KG1 (cell line): ENCODE data around the gene CIZ1.
A peak's percentile ranks its signal among the peaks of the same experiment; 100 is the strongest.
"Not testable (repeated sequence)": the region's sequence is repeated elsewhere in the genome, so short reads cannot be mapped to it uniquely, and the experiment has no call there.

Source experiments
- DNase-seq: peaks from one replicate; lab custom pipeline; 2025; lab: John Stamatoyannopoulos, UW

Gene CIZ1

GRCh38 chr9:128191406-128192046, at the start of gene CIZ1:
TSS of gene CIZ1 (minus strand) at chr9:128191572. CDS start at chr9:128190857, 715 bp downstream.
- peak; percentile 70 for DNase-seq

- no peak for DNase-seq
Measured at GRCh38 chr9:128233817-128234406, 42.5 kb upstream of the CIZ1 start.

- no peak for DNase-seq
Measured at GRCh38 chr9:128232528-128233428, 41.4 kb upstream of the CIZ1 start.

GRCh38 chr9:128231638-128232527, 40.5 kb upstream of the CIZ1 start:
- no peak for DNase-seq

- DNase-seq = not testable (repeated sequence)
Measured at GRCh38 chr9:128230897-128231296, 39.5 kb upstream of the CIZ1 start.

- DNase-seq = no peak
Measured at GRCh38 chr9:128226412-128226801, 35.0 kb upstream of the CIZ1 start.

GRCh38 chr9:128225770-128226411, 34.5 kb upstream of the CIZ1 start:
- no peak for DNase-seq

- DNase-seq = no peak
Measured at GRCh38 chr9:128224877-128225276, 33.5 kb upstream of the CIZ1 start.

- no peak for DNase-seq
Measured at GRCh38 chr9:128222880-128223670, 31.7 kb upstream of the CIZ1 start.

GRCh38 chr9:128222026-128222425, 30.7 kb upstream of the CIZ1 start:
- no peak for DNase-seq

GRCh38 chr9:128219831-128220230, 28.5 kb upstream of the CIZ1 start:
- DNase-seq = no peak

GRCh38 chr9:128218518-128219389, 27.4 kb upstream of the CIZ1 start:
- no peak for DNase-seq

- no peak for DNase-seq
Measured at GRCh38 chr9:128218172-128218517, 26.8 kb upstream of the CIZ1 start.

GRCh38 chr9:128216781-128217553, 25.6 kb upstream of the CIZ1 start:
- no peak for DNase-seq

GRCh38 chr9:128215491-128216409, 24.4 kb upstream of the CIZ1 start:
- no peak for DNase-seq

GRCh38 chr9:128214571-128215490, 23.5 kb upstream of the CIZ1 start:
- no peak for DNase-seq
